HG02973 (cell line): ENCODE measurements around the gene AMER3.
A peak's percentile ranks its signal among the peaks of the same experiment; 100 is the strongest.

Experiments used
- ATAC-seq: cut with Tn5 transposase; IDR thresholded peaks from one replicate; pipeline ENCODE4 v1.9.1; 2021; ENCODE audit warnings: moderate library complexity; ENCODE audit not compliant: unreplicated experiment

The AMER3 gene

DNA sequence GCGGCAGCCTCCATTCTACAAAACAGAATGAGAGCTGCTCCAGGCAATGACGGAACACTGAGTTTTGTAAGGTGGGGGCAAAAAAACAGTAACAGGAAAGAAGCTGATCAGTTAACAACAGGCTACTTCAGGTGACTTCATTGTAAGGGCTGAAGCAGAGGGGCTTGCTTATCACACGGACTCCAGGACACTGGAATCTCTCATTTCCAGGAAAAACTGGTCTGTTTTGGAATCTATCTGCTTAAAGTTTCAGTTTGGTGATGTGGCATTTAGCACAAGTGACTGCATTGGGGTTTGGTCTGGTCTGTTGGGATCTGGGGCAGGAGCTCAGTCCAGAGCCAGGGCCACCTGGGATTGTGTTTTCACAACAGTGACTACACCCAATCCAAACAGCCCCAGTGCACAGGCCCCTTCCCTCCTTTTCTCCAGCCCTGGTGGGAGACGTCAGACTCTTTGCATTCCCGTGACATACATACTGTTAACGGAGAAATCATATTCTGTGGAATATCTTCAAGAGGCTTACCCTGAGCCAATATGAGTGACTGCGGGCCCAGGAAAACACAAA is 14.1 kb downstream of the AMER3 start:
- no peak for ATAC-seq

DNA sequence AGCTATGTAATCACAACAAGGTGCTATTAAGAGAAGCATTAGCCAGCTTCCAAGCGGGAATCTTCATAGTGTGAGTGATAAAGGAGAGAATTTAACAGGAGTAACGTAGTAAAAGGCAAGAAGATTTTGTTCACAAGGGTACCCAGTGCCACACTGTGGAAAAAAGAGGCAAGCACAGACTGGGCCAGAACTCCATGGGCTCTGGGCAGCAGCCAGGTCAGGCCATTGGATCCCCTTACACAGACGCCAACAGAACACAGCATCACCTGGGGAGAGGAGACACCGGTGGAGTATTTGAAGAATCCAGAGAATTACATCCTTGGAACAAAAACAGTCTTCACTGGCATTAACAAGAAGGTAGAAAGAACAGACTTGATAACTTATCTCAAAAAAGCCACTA is 21.2 kb downstream of the AMER3 start:
- no peak for ATAC-seq

DNA sequence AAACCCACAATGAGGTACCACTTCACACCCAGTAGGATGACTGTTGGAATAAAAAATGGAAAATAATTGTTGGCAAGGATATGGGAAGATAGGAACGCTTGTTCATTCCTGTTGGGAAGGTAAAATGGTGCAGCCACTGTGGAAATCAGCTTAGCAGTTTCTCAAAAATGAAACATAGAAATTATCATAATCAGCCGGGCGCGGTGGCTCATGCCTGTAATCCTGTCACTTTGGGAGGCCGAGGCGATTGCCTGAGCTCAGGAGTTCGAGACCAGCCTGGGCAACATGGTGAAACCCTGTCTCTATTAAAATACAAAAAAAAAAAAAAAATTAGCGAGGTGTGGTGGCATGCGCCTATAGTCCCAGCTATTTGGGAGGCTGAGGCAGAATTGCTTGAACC is 23.4 kb downstream of the AMER3 start:
- ATAC-seq, result no peak

DNA sequence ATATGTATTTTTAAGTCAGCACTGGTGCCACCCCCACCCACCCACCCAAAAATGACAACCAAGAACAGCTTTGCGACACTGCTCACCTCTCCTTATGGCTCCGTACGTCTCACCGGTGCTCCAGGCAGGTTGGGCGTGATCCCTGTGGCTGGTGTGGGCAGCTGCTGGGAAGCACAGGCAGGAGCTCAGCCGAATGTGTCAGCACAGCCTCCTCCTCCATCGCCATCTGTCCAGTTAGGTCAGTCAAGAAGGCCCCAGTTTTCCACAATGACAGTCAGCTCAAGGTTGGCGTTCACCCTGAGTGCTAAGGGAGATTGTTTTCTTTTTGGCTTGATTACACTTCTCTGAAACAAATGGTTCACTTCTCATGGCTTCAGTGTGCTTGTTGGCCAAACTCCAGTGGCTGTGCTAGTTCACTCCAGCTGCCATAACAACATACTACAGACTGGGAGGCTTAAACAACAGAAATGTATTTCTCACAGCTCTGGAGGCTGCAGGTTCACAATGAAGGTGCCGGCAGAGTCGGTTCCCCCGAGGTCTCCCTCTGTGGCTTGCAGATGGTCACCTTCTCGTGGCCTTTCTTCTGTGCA is 30.2 kb downstream of the AMER3 start:
- ATAC-seq, result no peak

DNA sequence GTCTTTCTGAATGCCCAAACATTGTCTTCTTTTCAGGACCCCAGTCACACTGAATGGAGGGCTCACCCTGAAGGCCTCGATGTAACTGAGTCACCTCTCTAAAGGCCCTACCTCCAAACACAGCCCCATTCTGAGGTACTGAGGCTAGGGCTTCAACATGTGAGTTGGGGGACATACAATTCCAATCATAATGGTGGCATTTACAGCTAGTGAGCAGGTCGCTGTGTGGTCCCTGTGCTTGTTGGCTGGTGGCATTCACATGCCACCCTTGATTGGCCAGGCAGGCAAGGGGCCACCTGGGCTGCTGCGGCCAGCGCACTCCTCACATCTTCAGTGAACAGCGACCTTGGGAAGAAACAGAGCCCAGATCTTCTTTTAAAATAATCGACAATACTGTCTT is 30.7 kb downstream of the AMER3 start:
- no peak for ATAC-seq

DNA sequence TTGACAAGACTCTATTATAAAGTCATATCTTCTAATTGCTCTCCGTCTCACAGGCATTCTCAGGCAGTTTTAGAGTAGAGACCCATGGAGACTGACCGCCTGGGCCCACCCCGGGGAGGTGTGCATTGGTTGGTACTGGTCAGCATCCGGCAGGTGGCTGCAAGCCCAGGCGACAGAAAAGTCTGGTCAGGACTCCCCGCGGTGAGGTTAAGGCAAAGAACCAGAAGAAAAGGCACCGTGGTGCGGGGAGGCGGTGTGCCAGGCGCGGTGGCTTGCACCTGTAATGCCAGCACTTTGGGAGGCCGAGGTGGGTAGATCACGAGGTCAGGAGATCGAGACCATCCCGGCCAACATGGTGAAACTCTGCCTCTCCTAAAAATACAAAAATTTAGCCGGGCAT is 32.5 kb downstream of the AMER3 start:
- ATAC-seq, result no peak

DNA sequence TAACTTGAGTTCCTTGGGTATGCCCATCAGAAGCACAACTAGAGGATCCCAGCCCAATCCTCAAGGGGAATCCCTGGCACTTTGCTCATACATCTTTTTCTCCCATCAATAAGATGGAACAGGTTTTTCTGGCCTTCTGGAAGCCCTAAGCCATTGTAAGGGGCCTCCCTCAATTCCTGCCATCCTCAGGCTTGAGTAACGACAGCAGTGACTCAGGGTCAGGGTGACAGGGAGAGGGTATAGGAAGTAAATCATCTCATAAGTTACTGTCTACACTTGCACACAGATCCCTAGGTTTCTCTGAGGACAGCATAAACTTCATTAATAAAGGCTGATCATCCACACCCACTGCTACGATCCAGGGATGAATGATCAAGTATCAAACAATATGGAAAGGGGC is 35.0 kb downstream of the AMER3 start:
- no peak for ATAC-seq

DNA sequence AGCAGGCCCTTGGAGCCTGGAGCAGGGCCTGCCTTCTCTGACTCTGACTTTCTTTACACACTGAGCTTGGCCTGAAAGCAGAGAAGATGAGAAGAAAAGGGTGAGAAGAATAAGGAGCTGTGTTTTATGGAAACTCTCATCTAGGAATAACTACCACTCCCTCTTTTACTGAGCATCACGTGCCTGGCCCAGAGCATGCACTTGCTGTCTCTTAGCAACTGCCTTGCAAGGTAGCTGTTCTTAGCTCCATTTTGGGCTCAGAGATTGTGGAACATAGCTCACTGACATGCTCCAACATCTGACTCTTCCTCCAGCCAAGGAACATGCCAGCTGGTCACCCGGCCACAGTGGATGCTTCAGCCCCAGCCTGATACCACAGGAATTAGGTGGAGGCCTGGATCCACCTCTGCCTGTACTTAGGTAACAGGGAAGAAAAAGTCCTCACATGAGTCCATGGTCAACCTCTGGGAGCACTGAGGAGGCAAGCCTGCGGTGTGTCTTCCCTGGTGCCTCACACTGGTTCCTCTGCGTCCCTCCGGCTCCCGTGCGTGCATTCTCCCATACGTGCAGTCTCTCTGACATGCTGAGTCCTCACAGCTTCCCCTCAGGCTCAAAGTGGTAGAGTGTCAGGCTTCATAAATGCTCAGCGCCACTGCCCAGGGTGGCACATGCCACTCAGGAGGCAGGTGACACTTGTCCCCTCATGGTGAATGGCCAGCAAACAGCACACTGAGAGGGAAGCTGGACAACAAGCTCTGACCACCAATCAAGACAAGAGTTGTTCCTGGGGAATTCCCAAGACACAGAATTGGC is 35.7 kb downstream of the AMER3 start:
- no peak for ATAC-seq

DNA sequence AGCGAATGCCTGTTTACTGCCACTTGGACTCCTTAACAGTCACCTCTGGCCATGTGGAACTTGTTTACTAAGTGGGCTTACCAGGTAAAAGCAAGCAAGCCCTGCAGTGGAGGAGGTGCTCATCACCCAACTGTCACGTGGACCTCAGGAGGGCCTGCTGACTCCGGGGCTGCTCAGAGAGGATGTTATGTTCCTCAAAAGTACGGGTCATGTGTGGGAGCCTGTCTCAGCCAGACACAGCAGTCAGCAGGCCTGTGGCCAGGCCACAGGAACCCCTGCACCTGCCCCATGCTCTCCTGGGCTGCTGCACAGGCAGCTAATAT is 36.2 kb downstream of the AMER3 start:
- no peak for ATAC-seq

DNA sequence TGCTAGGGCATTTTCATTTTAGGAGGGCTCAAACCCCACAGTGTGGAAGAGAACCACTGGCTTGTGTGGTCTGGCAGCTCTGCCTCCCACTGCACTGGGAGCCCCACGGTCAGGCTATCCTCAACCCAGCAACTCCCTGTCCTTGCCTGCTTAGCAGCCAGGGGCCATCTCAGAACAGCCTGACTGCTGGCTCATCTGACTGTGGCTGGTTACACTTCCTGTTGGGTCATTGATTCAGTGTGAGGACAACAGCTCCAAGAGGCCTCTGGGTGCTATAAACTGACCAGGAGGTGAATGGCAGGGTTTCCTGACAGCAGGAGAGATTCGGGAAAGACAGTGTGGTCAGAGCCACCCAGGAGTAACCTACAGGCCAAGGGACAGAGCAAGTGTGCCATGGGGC is 40.1 kb downstream of the AMER3 start:
- ATAC-seq, result no peak

DNA sequence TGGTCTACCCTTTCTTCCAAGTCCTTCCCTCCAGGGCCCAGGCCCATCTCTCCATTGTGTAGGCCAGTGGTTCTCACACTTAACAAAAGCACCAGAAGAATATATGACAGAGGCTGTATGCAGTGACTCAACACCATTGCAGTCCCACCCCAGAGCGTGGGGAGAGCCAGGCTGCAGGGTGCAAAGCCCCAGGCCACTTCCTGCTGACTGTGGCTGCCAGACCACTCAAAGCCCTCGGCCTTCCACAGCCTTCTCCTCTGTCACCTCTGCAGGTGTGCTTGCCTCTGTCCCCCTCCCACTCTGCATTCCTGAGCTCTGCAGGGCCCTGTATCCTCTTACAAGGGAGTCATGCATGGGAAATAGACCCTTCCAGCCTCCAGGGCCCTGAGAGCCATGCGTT is 41.0 kb downstream of the AMER3 start:
- no peak for ATAC-seq

DNA sequence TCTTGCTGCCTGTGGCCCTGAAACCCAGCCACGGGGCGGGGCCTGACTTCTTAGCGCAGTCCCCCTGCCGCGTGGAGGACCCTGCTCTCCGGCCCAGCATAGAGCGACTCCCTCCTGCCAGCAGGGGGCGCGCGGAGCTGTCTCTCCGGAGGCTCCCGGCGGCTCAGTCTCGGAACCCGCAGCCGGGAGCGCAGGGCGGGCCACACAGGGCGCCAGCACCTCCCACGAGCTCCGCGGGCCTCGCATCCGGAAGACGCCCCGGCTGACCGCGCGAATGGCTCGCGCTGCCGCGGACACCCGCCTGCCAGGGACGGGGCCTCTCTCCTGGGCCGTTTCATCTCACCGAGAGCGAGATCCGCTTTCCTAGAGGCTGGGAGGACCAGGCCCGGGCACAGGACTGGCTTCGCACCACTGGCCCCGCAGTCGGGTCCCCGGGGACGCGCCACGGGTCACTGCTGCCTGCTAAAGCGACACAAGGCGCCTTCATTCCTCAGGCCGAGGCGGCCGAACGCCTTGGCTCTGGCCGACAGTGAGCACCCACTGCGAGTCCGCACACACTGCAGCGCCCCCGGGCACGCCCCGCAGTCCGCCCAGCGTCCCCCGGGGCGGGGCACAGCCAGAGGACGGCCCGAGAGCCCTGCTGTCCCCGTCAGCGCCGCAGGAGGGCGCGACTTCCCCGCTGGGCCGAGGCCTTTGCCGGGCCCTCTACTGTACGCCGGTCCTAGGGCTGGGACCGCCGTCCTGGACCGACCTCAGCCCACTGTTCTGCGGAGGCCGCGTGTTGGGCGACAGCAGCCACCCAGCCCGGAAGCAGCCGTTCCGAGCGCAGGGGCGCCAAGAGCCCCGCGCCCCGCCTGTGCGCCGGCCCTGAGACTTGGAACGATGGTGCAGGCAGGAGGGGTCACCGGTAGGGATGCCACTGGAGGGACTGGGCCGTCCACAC is 42.4 kb downstream of the AMER3 start:
- peak; percentile 90 for ATAC-seq

DNA sequence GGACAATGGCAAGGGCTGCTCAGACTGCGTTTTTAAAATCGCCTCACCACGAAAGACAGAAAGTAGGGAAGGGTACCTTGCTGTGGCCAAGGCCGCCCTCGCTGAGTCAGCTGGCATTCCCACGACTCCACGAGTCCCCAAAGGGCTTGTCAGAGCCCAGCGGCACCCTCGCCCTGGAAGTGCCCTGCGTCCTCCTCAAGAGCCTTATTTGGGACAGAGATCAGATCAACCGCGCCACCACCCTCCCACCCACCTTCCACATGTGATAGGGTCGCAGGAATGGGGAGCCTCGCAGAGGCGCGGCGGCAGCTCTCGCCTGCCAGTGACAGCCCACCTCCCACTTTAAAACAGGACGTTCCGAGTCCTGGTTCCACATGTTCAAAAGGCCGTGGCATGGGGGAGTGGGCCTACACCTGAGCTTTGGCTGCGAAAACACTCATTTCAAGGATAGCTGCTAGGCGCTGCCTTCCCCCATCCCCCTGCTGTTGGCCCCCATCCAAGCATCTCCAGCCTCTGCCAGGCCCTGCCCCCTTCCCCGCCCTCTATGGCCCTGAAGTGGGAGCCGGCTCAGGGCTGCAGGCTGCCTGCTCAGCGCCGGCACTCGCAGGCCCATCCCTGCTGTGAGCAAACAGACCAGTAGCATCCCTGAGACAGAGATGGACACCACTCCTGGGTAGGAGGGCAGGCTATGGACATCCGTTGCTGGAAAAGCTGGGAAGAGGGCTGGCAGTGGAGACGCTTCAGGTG is 43.3 kb downstream of the AMER3 start:
- no peak for ATAC-seq

DNA sequence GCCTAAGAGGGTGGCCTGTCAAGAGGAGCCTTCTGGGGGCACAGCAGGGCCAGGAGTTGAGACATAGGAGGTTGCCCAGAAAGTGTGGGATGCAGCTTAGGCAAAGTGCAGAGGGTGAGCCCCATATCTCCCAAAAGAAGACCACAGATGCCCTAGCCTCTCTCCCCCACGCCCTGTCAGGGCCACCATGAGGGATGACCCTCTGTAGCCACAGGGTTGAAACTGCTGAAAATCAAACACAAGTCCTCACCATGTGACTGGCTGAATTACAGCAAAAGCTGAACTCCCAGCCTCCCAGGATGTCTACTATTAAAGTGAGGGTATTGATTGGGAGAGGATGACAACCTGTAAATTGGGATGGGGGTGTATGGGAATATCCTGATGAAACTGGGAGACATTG is 44.0 kb downstream of the AMER3 start:
- ATAC-seq, result no peak

DNA sequence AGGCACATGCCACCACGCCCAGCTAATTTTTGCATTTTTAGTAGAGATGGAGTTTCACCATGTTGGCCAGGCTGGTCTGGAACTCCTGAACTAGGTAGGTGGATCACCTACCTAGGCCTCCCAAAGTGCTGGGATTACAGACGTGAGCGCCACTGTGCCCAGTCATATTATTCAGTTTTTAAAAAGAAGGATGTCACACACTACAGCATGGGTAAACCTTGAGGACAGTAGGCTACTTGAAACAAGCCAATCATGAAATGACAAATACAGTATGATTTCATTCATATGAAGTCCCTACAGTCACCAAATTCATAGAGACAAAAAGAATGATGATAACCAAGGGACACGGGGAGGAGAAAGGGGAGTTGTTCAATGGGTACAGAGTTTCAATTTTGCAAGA is 50.3 kb downstream of the AMER3 start:
- no peak for ATAC-seq

DNA sequence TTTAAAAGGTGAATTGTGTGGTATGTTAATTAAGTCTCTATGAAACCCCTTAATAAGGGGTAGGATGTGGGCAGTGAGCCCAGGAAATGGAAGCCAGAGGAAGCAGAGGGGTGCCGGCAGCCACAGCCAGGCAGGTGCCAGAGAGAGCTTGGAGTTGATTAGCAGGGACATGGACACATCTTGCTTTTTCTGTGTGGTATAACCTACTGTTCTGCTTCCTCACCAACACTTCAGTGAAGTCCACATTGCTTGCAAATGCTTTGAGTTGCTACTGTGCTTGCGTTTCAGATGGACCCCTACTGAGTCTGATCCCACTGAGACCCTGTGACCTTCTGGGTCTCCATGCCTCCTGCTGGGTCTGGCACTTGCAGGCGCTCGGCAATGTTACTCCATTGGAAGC is 51.0 kb downstream of the AMER3 start:
- ATAC-seq, result no peak

DNA sequence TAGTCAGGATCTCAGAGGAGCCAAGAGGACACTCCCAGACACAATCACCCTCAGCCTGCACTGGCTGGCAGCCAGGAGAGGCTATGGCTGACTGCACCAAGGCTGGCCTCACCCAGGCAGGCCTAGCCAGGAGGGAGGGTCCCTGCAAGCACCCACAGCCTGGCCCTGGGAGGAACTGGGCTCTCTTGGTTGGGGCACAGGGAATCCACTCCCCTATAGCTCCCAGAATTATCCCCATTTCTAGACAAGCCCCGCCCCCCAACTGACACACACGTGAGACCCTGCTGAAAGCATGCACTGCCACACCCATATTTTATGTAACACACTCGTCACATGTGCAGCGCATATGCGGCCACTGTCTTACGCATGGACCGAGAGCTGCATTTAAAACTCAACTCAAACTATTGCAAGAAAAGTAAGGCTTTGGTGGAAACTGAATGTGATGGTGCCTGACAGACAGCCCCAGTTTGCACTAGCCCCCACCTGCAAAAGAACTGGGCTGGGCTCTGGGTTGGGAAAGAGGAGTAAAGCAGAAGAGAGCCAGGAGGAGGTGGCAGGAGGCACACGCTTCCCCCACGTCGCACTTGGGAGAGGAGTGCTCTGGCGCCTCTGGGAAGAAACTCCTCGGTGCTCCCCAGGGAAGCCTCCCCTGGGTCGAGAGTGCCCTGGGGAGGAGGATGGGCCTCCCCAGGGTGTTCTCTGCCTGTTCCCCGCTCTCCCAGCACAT is 52.5 kb downstream of the AMER3 start:
- ATAC-seq, result no peak

DNA sequence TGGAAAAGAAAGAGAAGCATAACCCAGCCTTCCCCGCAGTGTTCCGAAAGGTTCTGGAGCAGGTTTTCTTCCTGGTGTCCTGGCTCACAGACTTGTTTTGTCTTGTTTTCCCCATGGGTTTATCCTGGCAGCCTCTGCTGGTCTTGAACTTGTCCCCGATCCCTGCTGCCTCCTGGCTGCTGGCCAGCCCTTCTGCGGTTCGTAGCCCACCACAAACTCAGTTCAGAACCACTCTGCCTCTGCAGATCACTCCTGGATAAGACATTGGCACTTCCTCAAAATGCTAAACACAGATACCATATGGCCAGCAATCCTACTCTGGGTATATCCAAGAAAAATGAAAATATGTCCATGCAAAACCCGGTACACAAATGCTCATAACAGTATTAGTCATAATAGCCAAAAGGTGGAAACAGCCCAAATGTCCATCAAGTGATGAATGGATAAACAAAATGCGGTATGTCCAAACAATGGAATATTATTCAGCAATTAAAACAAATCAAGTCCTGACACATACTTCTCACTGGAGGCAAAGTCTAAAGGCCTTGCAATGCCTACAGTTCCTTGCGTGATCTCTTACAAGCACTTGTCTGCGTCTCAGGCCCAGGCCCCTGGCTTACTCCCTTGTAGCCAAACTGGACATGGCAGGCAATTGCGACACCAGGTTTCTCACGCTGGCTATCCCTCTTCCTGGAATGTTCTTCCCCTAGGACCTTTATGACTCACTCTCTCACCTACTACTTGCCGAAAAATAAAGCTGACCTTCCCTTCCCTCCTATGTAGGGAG is 53.3 kb downstream of the AMER3 start:
- ATAC-seq, result no peak

DNA sequence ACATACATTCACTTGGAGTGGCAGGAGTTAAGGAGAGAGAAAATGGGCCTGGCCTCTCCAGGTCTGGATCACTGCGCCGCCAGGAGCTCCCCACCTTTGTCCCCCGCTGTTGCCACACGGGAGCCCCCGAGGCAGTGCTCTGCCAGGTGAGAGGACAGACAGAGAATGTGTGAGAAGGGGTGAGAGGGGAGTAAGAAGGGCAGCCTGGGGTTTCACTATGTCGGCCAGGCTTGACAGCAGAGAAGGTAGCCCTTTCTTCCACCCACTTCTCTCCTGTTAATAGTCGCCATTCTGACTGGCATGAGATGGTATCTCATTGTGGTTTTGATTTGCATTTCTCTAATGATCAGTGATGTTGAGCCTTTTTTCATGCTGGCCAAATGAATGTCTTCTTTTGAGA is 55.1 kb downstream of the AMER3 start:
- no peak for ATAC-seq
